GM23248 (cell line): ENCODE results near the gene ALDOA. TPM values are rescaled to one million over a fixed set of nuclear protein-coding genes. Genes with fewer than 3 reads are reported as not detected.
"Not testable (repeated sequence)": the region's sequence is repeated elsewhere in the genome, so short reads cannot be mapped to it uniquely, and the experiment has no call there.

Experiments
- DNase-seq: peaks from one replicate; pipeline ENCODE4 v3.0.0-alpha.2; 2015
- H2AFZ ChIP-seq: fragments of 200-600 bp; sonication (generic); 2 replicates; pipeline ENCODE4 v1.6.1; 2016; ENCODE audit warnings: antibody characterized with exemption
- H3F3A ChIP-seq: fragments of 200-600 bp; sonication (generic); 2 replicates; pipeline ENCODE4 v1.6.1; 2016; ENCODE audit warnings: mild to moderate bottlenecking, antibody characterized with exemption, mixed run types; ENCODE audit not compliant: insufficient read depth
- H3K27ac ChIP-seq: fragments of 200-600 bp; sonication (generic); 2 replicates; pipeline ENCODE4 v1.5.1; 2016; ENCODE audit warnings: mild to moderate bottlenecking
- H3K27me3 ChIP-seq: fragments of 200-600 bp; sonication (generic); replicated peaks from 2 replicates; pipeline ENCODE4 v1.6.1; 2016; ENCODE audit warnings: mild to moderate bottlenecking; ENCODE audit not compliant: insufficient read depth
- H3K36me3 ChIP-seq: fragments of 200-600 bp; sonication (generic); 2 replicates; pipeline ENCODE4 v1.6.1; 2016; ENCODE audit warnings: low read depth, mild to moderate bottlenecking
- H3K4me1 ChIP-seq: fragments of 200-600 bp; sonication (generic); 2 replicates; pipeline ENCODE4 v1.6.1; 2016; ENCODE audit warnings: mild to moderate bottlenecking; ENCODE audit not compliant: insufficient read depth
- H3K4me2 ChIP-seq: fragments of 200-600 bp; sonication (generic); one replicate; pipeline ENCODE4 v1.6.1; 2016; ENCODE audit warnings: mild to moderate bottlenecking; ENCODE audit not compliant: unreplicated experiment
- H3K4me3 ChIP-seq: fragments of 200-600 bp; sonication (generic); 2 replicates; pipeline ENCODE4 v1.5.1; 2016; ENCODE audit warnings: mild to moderate bottlenecking
- H3K79me2 ChIP-seq: fragments of 200-600 bp; sonication (generic); 2 replicates; pipeline ENCODE4 v1.6.1; 2016; ENCODE audit warnings: mild to moderate bottlenecking; ENCODE audit not compliant: insufficient read depth
- H3K9ac ChIP-seq: fragments of 200-600 bp; sonication (generic); 2 replicates; pipeline ENCODE4 v1.6.1; 2016; ENCODE audit warnings: mild to moderate bottlenecking
- H3K9me2 ChIP-seq: fragments of 200-600 bp; sonication (generic); 2 replicates; pipeline ENCODE4 v1.6.1; 2016; ENCODE audit warnings: mixed run types, mild to moderate bottlenecking, moderate library complexity; ENCODE audit not compliant: insufficient read depth
- H3K9me3 ChIP-seq: fragments of 200-600 bp; sonication (generic); one replicate; pipeline ENCODE4 v1.6.1; 2017; ENCODE audit warnings: low read depth
- H4K20me1 ChIP-seq: fragments of 200-600 bp; sonication (generic); 2 replicates; pipeline ENCODE4 v1.6.0; 2016; ENCODE audit not compliant: insufficient read depth
- EZH2 ChIP-seq: fragments of 200-600 bp; sonication (generic); IDR thresholded peaks from 2 replicates; pipeline ENCODE4 v1.6.1; 2018; ENCODE audit warnings: antibody characterized with exemption, mild to moderate bottlenecking; ENCODE audit not compliant: insufficient read depth, poor library complexity, severe bottlenecking
- EZH2phosphoT487 ChIP-seq: fragments of 200-600 bp; sonication (generic); IDR thresholded peaks from 2 replicates; pipeline ENCODE4 v1.6.1; 2018; ENCODE audit warnings: antibody characterized with exemption, moderate library complexity, mild to moderate bottlenecking, low read depth; ENCODE audit not compliant: insufficient read depth
- whole genome bisulfite sequencing, 2 experiments: methylation state at CpG; one replicate each; pipeline ENCODE4 v1.1.6; 2015 to 2017; ENCODE audit warnings: low lambda C conversion rate in 2 of 2, low coverage in 1 of 2; ENCODE audit errors: missing lambda C conversion rate in 2 of 2; 5-methylcytosine and 5-hydroxymethylcytosine counted together
- in situ Hi-C: fragments of 300-500 bp; cut with MboI; formaldehyde crosslinking; loops from 2 replicates; pipeline ENCODE4 v1.15.0; 2020
- polyA plus RNA-seq: library from polyadenylated mRNA; unstranded; fragments of >200 nt; fragmentation: Nextera tagmentation; extraction: Ambion mirVana; gene quantifications from 2 replicates; pipeline ENCODE4 v1.2.1, GENCODE V29; 2016
- total RNA-seq: library from RNA; depleted of rRNA; stranded (reverse); fragments of >200 nt; shearing (Covaris generic); gene quantifications from 2 replicates; pipeline ENCODE4 v1.2.3, GENCODE V29; 2014

Gene ALDOA
- total and polyA plus RNA-seq, 2 experiments from 2014 or later, result 1,602 to 2,742 TPM

DNA sequence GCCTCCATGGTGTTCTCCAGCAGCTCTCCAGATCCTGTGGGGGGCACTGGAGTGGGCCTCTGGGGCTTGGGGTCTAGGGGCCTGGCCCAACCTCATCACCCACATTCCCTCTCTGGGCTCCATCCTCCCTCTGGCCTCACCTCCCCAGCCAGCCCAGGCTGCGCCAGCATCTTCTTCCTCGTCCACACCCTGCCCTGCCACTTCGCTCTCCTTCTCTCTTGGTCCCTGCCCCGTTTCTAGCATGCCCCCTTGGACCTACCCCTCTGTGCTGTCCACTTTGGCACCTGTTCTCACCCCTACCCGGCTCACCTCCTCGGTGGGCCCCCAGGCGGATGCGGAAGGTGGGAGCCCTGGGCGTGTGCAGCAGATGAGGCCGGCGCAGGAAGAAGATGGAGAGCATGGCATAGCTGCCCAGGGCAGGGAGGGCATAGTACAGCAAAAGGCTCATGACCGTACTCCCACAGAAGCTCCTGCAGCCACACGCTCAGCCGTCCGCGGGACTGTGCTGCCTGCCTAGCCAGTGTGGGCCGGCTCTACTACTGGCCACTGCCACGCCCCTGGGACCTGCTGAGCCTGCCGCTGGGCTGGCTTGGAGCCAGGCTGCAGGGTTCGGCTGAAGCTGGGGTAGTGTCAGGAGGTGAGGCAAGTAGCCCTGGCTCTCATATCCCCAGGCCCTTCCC, 47.6 kb downstream of the ALDOA start, which contains the start of gene GDPD3:
Gene GDPD3 (minus strand): TSS at position 507 of the 680 bp plus-strand sequence. CDS start 59 bp downstream, at position 448.
- no peak within 1 kb of the TSS for H3K4me2 ChIP-seq
- DNase-seq, result peak; percentile 44
- H3K9ac ChIP-seq, result no peak within 1 kb of the TSS
- H3K4me3 ChIP-seq, result no peak within 1 kb of the TSS
- WGBS, 2 experiments, result 68 to 72% methylated on average over 20 of the region's 20 CpGs
- peaks cover 9% of the 10 kb centered on the region for H3K4me1 ChIP-seq
- no peaks in the 10 kb centered on the region; the same call in 1 of the 2 replicates for H3K36me3 ChIP-seq
- no peak for TF ChIP-seq EZH2phosphoT487
- no peak for TF ChIP-seq EZH2
- no peaks in the 10 kb centered on the region for H4K20me1 ChIP-seq
- no peaks in the 10 kb centered on the region for H3K9me2 ChIP-seq
- H3K27ac ChIP-seq, result no peak within 1 kb of the TSS
- no peaks in the 10 kb centered on the region for H3K9me3 ChIP-seq
- no peaks in the 10 kb centered on the region for H3F3A ChIP-seq
- in situ Hi-C loops, result loop anchor here (25.0 kb wide), 1 partner anchor 299 kb away; the partner anchor contains the start of gene ZNF771
- H3K27me3 ChIP-seq, result no peaks in the 10 kb centered on the region
- H2AFZ ChIP-seq, result no peak within 1 kb of the TSS
- no peaks in the 10 kb centered on the region for H3K79me2 ChIP-seq

DNA sequence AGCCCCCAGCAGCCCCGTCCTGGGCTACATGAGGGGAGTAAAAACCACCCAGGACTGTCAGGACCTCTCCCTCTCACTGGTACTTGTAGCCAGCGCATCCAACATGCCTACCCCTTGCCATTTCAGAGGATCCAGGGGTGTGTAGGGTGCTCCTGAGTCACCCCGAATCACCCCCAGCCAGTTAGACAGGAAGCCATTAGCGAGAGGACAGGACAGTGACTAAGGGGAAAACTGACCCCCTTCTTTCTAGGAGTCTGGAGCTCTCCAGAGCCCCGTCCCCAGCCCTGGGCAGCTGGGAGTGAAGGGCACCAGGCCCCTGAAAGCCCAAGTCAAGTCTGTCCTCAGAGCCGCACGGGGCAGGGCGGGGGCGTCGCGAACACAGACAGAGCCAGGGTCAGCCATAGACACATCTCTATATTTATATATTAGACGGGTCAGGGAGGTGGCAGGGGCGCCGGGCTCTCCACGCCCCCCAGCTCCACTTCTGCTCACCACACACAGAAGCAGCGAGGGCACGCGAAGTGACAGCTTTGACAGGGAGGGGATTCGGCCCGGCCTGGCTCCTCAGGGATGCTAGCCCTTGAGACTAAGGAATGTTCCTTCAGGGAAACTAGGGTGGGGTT, 48.3 kb downstream of the ALDOA start:
- WGBS, 2 experiments, result 75 to 77% methylated on average over 20 of the region's 20 CpGs
- no peaks in the 10 kb centered on the region for H3F3A ChIP-seq
- peaks cover 9% of the 10 kb centered on the region for H3K4me1 ChIP-seq
- H3K9me3 ChIP-seq, result no peaks in the 10 kb centered on the region
- no peaks in the 10 kb centered on the region for H3K9me2 ChIP-seq
- H3K27me3 ChIP-seq, result no peaks in the 10 kb centered on the region
- H2AFZ ChIP-seq, result no peak overlapping the region
- in situ Hi-C loops, result loop anchor here (25.0 kb wide), 1 partner anchor 298 kb away; the partner anchor contains the start of gene ZNF771
- no peaks in the 10 kb centered on the region for H3K79me2 ChIP-seq
- H4K20me1 ChIP-seq, result no peaks in the 10 kb centered on the region
- no peak overlapping the region for H3K9ac ChIP-seq
- no peak overlapping the region for H3K27ac ChIP-seq
- no peak overlapping the region for H3K4me3 ChIP-seq
- H3K4me2 ChIP-seq, result no peak overlapping the region
- TF ChIP-seq EZH2 (no peak), EZH2phosphoT487 (no peak)
- H3K36me3 ChIP-seq, result no peaks in the 10 kb centered on the region; the same call in 1 of the 2 replicates
- DNase-seq, result peak; percentile 63

DNA sequence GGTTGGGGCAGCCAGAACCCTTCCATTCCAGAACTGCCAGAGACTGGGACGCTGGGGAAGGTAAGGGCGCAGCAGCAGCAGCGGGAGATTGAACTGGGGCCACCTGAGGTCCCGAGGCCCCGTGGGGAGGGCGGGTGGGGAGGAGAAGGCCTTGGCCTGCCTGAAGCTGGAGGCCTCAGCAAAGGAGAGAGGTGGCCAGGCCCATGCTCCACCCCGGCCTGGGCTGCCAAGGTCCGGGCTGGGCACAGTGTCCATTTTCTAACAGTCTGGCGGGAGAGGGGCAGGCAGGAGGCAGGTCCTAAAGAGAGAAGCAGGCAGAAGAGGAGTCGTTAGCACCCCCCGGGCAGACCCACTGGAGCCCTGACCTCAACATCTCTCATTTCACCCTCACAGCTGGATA, 48.9 kb downstream of the ALDOA start:
- TF ChIP-seq EZH2 (no peak), EZH2phosphoT487 (no peak)
- Histone ChIP-seq H3K27ac (no peak overlapping the region), H2AFZ (no peak overlapping the region), H3K4me2 (no peak overlapping the region), H3K9me3 (no peaks in the 10 kb centered on the region), H3K9me2 (no peaks in the 10 kb centered on the region), H3K4me1 (peaks cover 9% of the 10 kb centered on the region), H3F3A (no peaks in the 10 kb centered on the region), H3K79me2 (no peaks in the 10 kb centered on the region), H3K4me3 (no peak overlapping the region), H3K36me3 (peaks cover 4% of the 10 kb centered on the region), H3K27me3 (no peaks in the 10 kb centered on the region), H3K9ac (no peak overlapping the region), H4K20me1 (no peaks in the 10 kb centered on the region)
- DNase-seq, result no peak
- in situ Hi-C loops, result loop anchor here (25.0 kb wide), 1 partner anchor 298 kb away; the partner anchor contains the start of gene ZNF771
- 82 to 89% methylated on average over 7 to 11 of the region's 11 CpGs for WGBS, 2 experiments

DNA sequence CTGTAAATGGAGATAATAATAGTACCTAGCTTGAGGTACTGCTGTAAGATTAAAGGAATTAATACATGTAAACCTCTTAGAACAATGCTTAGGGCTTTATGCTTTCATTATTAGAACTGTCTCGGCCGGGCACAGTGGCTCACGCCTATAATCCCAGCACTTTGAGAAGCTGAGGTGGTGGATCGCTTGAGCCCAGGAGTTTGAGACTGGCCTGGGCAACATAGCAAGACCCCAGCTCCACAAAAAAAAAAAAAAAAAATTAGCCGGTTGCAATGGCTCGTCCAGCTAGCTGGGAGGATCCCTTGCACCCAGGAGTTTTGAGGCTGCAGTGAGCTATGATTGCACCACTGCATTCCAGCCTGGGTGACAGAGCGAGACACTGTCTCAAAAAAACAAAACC, 49.3 kb downstream of the ALDOA start:
- 94 to 96% methylated on average over 7 of the region's 7 CpGs for WGBS, 2 experiments
- not testable (repeated sequence) for H3K9me3 ChIP-seq, H3K4me2 ChIP-seq, H4K20me1 ChIP-seq, H3K4me3 ChIP-seq, H3F3A ChIP-seq, H3K79me2 ChIP-seq, H3K36me3 ChIP-seq, H2AFZ ChIP-seq, H3K27me3 ChIP-seq, H3K9me2 ChIP-seq, H3K27ac ChIP-seq, H3K4me1 ChIP-seq, H3K9ac ChIP-seq, DNase-seq
- in situ Hi-C loops, result loop anchor here (25.0 kb wide), 1 partner anchor 297 kb away; the partner anchor contains the start of gene ZNF771
